ENCODE results near the gene GRIP1.

GRCh38 chr12:66453844-66454243, 225.0 kb downstream of the GRIP1 start:
- TF ChIP-seq CTCF (IDR thresholded peaks at IDR 0.05; ENCODE audit: low read depth, low read length, poor library complexity, severe bottlenecking) (no peak), EZH2phosphoT487 (IDR thresholded peaks at IDR 0.05; ENCODE audit: borderline replicate concordance, low read length) (no peak)
